Endothelial cell of umbilical vein (primary cell): ENCODE data around the gene VTI1A.

ENCODE experiments used
- CTCF ChIP-seq, 2 donors: IDR thresholded peaks; 1 replicate in 1 of 2; 2 replicates in 1 of 2; pipeline ENCODE4 v1.5.1; 2011; ENCODE audit warnings: low read length in 2 of 2, mild to moderate bottlenecking in 2 of 2, moderate library complexity in 2 of 2, control low read depth in 1 of 2, inconsistent platforms in 1 of 2, low read depth in 1 of 2; ENCODE audit not compliant: insufficient read depth in 1 of 2; ENCODE audit errors: extremely low read depth in 1 of 2
- EZH2 ChIP-seq: IDR thresholded peaks from 2 replicates; pipeline ENCODE4 v1.6.1; 2012; ENCODE audit warnings: borderline replicate concordance, low read depth, mild to moderate bottlenecking, moderate library complexity, low read length, inconsistent platforms; ENCODE audit not compliant: severe bottlenecking
- POLR2A ChIP-seq: IDR thresholded peaks from 2 replicates; pipeline ENCODE4 v1.6.1; 2012; ENCODE audit warnings: low read depth, mild to moderate bottlenecking, control low read depth, low read length
- POLR2AphosphoS5 ChIP-seq: IDR thresholded peaks from 2 replicates; pipeline ENCODE4 v1.6.1; 2012; ENCODE audit warnings: low read depth, mild to moderate bottlenecking, control low read depth, low read length, moderate library complexity; ENCODE audit not compliant: insufficient read depth

- TF ChIP-seq CTCF (IDR thresholded peaks at IDR 0.05; ENCODE audit: extremely low read depth in 1 of 2, insufficient read depth in 1 of 2, low read depth in 1 of 2, low read length in 2 of 2), result no peak
- no peak for TF ChIP-seq POLR2A
- TF ChIP-seq EZH2, result no peak
- no peak for TF ChIP-seq POLR2AphosphoS5
These were observed 14.2 kb downstream of the VTI1A start for GRCh38 chr10:112461029-112461887.
